ENCODE results near the gene VAMP4.
A peak's percentile ranks its signal among the peaks of the same experiment; 100 is the strongest.

The VAMP4 gene

GRCh38 chr1:171783816-171784530, 42.1 kb upstream of the VAMP4 start:
- Histone ChIP-seq H3K4me1 (ENCODE audit: insufficient read depth, insufficient read length) (peaks cover 6% of the 10 kb centered on the region), H3K4me3 (ENCODE audit: insufficient read length, low read depth) (peak overlapping the region; percentile 8), H3K27me3 (ENCODE audit: insufficient read depth, insufficient read length) (no peaks in the 10 kb centered on the region), H3K9me3 (ENCODE audit: insufficient read depth, low read length) (no peaks in the 10 kb centered on the region), H3K9ac (ENCODE audit: insufficient read length, low read depth) (peak overlapping the region; percentile 46), H3K36me3 (ENCODE audit: insufficient read depth, insufficient read length, low read length) (peaks cover 63% of the 10 kb centered on the region)
- DNase-seq (ENCODE audit: low read depth, low spot score), result no peak
- TF ChIP-seq ZNF274 (IDR thresholded peaks at IDR 0.05; ENCODE audit: low read depth, low read length) (no peak), SUZ12 (IDR thresholded peaks at IDR 0.05; ENCODE audit: extremely low read depth, insufficient read depth, insufficient read length) (no peak), YY1 (IDR thresholded peaks at IDR 0.05; ENCODE audit: insufficient read depth, insufficient read length) (no peak)

- Histone ChIP-seq H3K4me3 (ENCODE audit: insufficient read length, low read depth) (peak within 1 kb of the TSS; percentile 95), H3K9me3 (ENCODE audit: insufficient read depth, low read length) (no peaks in the 10 kb centered on the region), H3K27me3 (ENCODE audit: insufficient read depth, insufficient read length) (no peaks in the 10 kb centered on the region), H3K9ac (ENCODE audit: insufficient read length, low read depth) (peak within 1 kb of the TSS; percentile 97), H3K36me3 (ENCODE audit: insufficient read depth, insufficient read length, low read length) (peaks cover 36% of the 10 kb centered on the region), H3K4me1 (ENCODE audit: insufficient read depth, insufficient read length) (peaks cover 6% of the 10 kb centered on the region)
- TF ChIP-seq YY1 (IDR thresholded peaks at IDR 0.05; ENCODE audit: insufficient read depth, insufficient read length), result no peak
- no peak for TF ChIP-seq ZNF274 (IDR thresholded peaks at IDR 0.05; ENCODE audit: low read depth, low read length)
- TF ChIP-seq SUZ12 (IDR thresholded peaks at IDR 0.05; ENCODE audit: extremely low read depth, insufficient read depth, insufficient read length), result no peak
- peak; percentile 100 for DNase-seq (ENCODE audit: low read depth, low spot score)
These were observed 39.5 kb upstream of the VAMP4 start, which contains the start of gene METTL13 for GRCh38 chr1:171781176-171781875. METTL13 (plus strand) TSS chr1:171781660; CDS start chr1:171781968, 308 bp downstream.

GRCh38 chr1:171780583-171781175, 38.8 kb upstream of the VAMP4 start:
- no peak for DNase-seq (ENCODE audit: low read depth, low spot score)
- Histone ChIP-seq H3K36me3 (ENCODE audit: insufficient read depth, insufficient read length, low read length) (peaks cover 30% of the 10 kb centered on the region), H3K27me3 (ENCODE audit: insufficient read depth, insufficient read length) (no peaks in the 10 kb centered on the region), H3K4me1 (ENCODE audit: insufficient read depth, insufficient read length) (peaks cover 6% of the 10 kb centered on the region), H3K9me3 (ENCODE audit: insufficient read depth, low read length) (no peaks in the 10 kb centered on the region), H3K4me3 (ENCODE audit: insufficient read length, low read depth) (peak overlapping the region; percentile 45), H3K9ac (ENCODE audit: insufficient read length, low read depth) (peak overlapping the region; percentile 73)
- no peak for TF ChIP-seq ZNF274 (IDR thresholded peaks at IDR 0.05; ENCODE audit: low read depth, low read length)
- TF ChIP-seq SUZ12 (IDR thresholded peaks at IDR 0.05; ENCODE audit: extremely low read depth, insufficient read depth, insufficient read length), result no peak
- TF ChIP-seq YY1 (IDR thresholded peaks at IDR 0.05; ENCODE audit: insufficient read depth, insufficient read length), result no peak

GRCh38 chr1:171772312-171772711, 30.4 kb upstream of the VAMP4 start:
- Histone ChIP-seq H3K4me3 (ENCODE audit: insufficient read length, low read depth) (no peak overlapping the region), H3K4me1 (ENCODE audit: insufficient read depth, insufficient read length) (no peaks in the 10 kb centered on the region), H3K9ac (ENCODE audit: insufficient read length, low read depth) (no peak overlapping the region), H3K9me3 (ENCODE audit: insufficient read depth, low read length) (no peaks in the 10 kb centered on the region), H3K27me3 (ENCODE audit: insufficient read depth, insufficient read length) (no peaks in the 10 kb centered on the region), H3K36me3 (ENCODE audit: insufficient read depth, insufficient read length, low read length) (no peaks in the 10 kb centered on the region)
- no peak for TF ChIP-seq ZNF274 (IDR thresholded peaks at IDR 0.05; ENCODE audit: low read depth, low read length)
- TF ChIP-seq YY1 (IDR thresholded peaks at IDR 0.05; ENCODE audit: insufficient read depth, insufficient read length), result no peak
- no peak for TF ChIP-seq SUZ12 (IDR thresholded peaks at IDR 0.05; ENCODE audit: extremely low read depth, insufficient read depth, insufficient read length)
- DNase-seq (ENCODE audit: low read depth, low spot score), result no peak

GRCh38 chr1:171769754-171770153, 27.9 kb upstream of the VAMP4 start:
- no peaks in the 10 kb centered on the region for H3K9me3 ChIP-seq (ENCODE audit: insufficient read depth, low read length)
- no peaks in the 10 kb centered on the region for H3K27me3 ChIP-seq (ENCODE audit: insufficient read depth, insufficient read length)
- no peak for DNase-seq (ENCODE audit: low read depth, low spot score)
- no peak overlapping the region for H3K9ac ChIP-seq (ENCODE audit: insufficient read length, low read depth)
- H3K36me3 ChIP-seq (ENCODE audit: insufficient read depth, insufficient read length, low read length), result no peaks in the 10 kb centered on the region
- TF ChIP-seq ZNF274 (IDR thresholded peaks at IDR 0.05; ENCODE audit: low read depth, low read length) (no peak), SUZ12 (IDR thresholded peaks at IDR 0.05; ENCODE audit: extremely low read depth, insufficient read depth, insufficient read length) (no peak), YY1 (IDR thresholded peaks at IDR 0.05; ENCODE audit: insufficient read depth, insufficient read length) (no peak)
- H3K4me3 ChIP-seq (ENCODE audit: insufficient read length, low read depth), result no peak overlapping the region
- no peaks in the 10 kb centered on the region for H3K4me1 ChIP-seq (ENCODE audit: insufficient read depth, insufficient read length)

GRCh38 chr1:171769171-171769570, 27.3 kb upstream of the VAMP4 start:
- DNase-seq (ENCODE audit: low read depth, low spot score), result no peak
- Histone ChIP-seq H3K4me3 (ENCODE audit: insufficient read length, low read depth) (no peak overlapping the region), H3K27me3 (ENCODE audit: insufficient read depth, insufficient read length) (no peaks in the 10 kb centered on the region), H3K36me3 (ENCODE audit: insufficient read depth, insufficient read length, low read length) (no peaks in the 10 kb centered on the region), H3K4me1 (ENCODE audit: insufficient read depth, insufficient read length) (no peaks in the 10 kb centered on the region), H3K9ac (ENCODE audit: insufficient read length, low read depth) (no peak overlapping the region), H3K9me3 (ENCODE audit: insufficient read depth, low read length) (no peaks in the 10 kb centered on the region)
- TF ChIP-seq YY1 (IDR thresholded peaks at IDR 0.05; ENCODE audit: insufficient read depth, insufficient read length), result no peak
- TF ChIP-seq ZNF274 (IDR thresholded peaks at IDR 0.05; ENCODE audit: low read depth, low read length), result no peak
- no peak for TF ChIP-seq SUZ12 (IDR thresholded peaks at IDR 0.05; ENCODE audit: extremely low read depth, insufficient read depth, insufficient read length)

- Histone ChIP-seq H3K36me3 (ENCODE audit: insufficient read depth, insufficient read length, low read length) (no peaks in the 10 kb centered on the region), H3K27me3 (ENCODE audit: insufficient read depth, insufficient read length) (no peaks in the 10 kb centered on the region), H3K4me1 (ENCODE audit: insufficient read depth, insufficient read length) (no peaks in the 10 kb centered on the region), H3K9me3 (ENCODE audit: insufficient read depth, low read length) (no peaks in the 10 kb centered on the region), H3K9ac (ENCODE audit: insufficient read length, low read depth) (no peak overlapping the region), H3K4me3 (ENCODE audit: insufficient read length, low read depth) (no peak overlapping the region)
- no peak for TF ChIP-seq ZNF274 (IDR thresholded peaks at IDR 0.05; ENCODE audit: low read depth, low read length)
- TF ChIP-seq SUZ12 (IDR thresholded peaks at IDR 0.05; ENCODE audit: extremely low read depth, insufficient read depth, insufficient read length), result no peak
- TF ChIP-seq YY1 (IDR thresholded peaks at IDR 0.05; ENCODE audit: insufficient read depth, insufficient read length), result no peak
- no peak for DNase-seq (ENCODE audit: low read depth, low spot score)
These were observed 21.9 kb upstream of the VAMP4 start for GRCh38 chr1:171763764-171764163.
